SIG-M5 (cell line): ENCODE measurements around the gene FAM236C.
"Not testable (repeated sequence)": the region's sequence is repeated elsewhere in the genome, so short reads cannot be mapped to it uniquely, and the experiment has no call there.

Experiments used
- DNase-seq: peaks from one replicate; lab custom pipeline; 2025; lab: John Stamatoyannopoulos, UW

Gene FAM236C

DNA sequence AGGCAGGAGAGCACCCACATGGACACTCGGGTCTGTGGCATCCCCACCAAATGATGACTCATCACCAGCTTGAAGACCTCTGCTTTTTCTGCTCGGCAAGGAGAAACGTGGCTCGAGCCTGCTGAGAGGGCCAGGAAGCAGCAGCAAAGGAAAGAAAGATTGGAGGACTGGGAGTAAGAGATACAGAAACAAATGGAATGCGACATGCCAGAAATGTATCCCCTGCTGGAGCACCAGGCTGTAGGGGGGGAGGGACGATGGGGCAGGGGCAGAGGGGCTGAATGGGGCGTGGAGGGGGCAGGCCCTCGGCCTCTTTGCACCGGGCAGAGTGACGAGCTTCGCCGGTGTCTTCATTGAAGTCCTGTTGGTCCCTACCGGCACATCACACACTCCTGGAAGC is at the start of gene FAM236C:
TSS of gene FAM236C (plus strand) at position 301 of the 400 bp plus-strand sequence. CDS start 100 bp downstream, outside the sequence.
- DNase-seq = not testable (repeated sequence)

DNA sequence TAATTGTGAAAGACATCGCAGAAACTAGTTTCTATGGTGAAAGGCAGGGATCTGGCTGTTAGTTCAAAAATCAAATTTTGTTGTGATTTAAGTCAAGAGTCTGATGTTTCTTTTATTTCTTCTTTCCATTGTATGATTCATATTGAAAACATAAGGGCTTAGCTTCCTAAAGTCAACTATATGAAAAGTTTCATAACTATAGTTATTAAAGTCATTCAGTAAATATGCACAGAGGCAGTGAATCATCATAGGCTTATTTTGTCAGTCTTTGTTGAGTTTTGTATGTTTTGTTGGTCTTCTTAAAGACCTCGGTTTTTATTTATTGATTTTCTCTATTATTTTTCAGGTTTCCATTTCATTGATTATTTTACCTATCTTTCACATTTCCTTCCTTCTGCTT is 29.5 kb upstream of the FAM236C start:
- DNase-seq = not testable (repeated sequence)

DNA sequence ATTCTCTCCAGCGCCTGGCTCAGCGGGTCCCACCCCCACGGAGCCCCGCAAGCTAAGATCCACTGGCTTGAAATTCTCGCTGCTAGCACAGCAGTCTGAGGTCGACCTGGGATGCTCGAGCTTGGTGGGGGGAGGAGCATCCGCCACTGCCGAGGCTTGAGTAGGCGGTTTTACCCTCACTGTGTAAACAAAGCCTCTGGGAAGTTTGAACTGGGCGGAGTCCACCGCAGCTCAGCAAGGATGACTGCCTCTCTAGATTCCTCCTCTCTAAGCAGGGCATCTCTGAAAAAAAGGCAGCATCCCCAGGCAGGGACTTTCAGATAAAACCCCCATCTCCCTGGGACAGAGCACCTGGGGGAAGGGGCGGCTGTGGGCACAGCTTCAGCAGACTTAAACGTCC is 22.7 kb upstream of the FAM236C start:
- not testable (repeated sequence) for DNase-seq

DNA sequence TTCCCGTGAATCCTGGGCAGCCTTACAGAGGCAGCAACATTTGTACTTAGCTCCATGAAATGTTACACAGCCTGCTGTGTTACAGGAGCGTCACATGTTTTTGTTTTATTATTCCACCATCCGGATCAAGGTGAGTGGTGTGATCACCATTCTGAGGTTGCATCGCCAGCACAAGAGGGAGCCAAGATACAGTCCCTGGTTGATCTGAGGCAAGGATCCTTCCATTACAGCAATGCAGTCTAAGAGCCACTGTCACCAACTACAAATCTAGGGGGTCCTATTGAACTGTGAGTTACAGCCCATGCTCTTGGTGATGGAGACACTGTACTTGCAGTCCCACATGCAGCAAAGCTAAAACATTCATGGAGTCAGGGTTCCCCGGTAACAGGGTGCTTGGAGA is 3.7 kb downstream of the FAM236C start:
- DNase-seq = not testable (repeated sequence)

DNA sequence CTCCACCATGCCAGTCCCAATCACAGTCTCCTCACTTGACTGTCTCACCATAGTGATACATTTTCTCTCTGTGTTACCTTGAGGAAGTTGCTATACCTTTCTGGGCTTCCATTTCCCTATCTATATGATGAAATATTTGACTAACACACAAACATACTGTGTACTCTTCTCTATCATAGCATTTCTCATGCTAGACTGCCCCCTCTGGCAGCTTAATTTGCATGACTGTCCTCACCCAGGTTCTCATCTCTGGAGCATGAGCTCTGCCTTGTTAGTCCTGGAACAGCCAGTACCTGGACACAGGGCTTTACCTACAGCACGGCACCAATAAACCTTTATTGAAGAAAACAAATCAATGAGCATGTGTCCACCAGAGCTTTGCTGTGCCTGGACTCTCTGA is 19.9 kb downstream of the FAM236C start:
- not testable (repeated sequence) for DNase-seq

DNA sequence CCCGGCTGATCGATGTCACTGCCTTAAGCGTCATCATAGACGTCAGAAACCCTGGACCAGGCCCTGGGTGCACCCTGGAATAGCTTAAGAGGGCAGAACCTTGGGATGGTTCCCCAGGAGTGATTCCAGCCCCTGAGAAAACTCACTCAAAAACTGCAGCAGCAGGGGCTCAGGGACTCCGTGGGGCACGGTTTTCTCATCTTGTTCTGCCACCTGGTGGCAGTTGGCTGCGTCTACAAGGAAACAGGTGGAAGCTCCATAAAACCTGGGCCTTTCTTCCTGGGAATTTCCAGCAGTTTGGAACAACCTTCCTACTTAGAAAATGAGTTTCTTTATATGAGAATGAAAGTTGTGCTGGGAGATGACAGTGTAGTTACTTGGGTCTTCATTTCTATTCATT is 24.0 kb downstream of the FAM236C start:
- DNase-seq = not testable (repeated sequence)

DNA sequence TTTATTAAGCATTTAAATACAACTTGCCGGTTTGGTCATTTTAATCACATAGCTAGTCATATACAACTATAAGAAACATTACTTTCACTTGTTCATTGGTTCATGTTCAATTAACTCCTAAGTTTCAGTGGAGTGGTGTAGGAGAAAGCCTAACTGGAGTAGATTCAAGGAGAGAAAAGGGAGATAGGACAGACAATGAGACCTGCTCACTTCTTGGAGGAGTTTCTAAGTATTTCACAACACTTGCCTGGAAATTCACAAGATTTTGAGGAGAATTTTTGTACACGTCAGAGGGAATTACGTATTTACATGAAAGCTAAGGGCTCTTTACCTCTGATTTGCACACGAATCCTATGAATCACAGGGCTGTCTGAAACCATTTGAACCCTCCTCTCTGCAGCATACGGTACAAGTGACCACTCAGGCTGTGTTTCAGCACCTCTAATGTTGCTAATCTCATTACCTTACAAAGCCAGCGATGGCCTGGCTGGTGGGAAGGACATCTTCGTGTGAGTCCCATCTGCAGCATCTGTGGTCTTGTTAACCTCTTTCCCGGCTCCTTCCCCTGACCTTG is 24.6 kb downstream of the FAM236C start:
- not testable (repeated sequence) for DNase-seq

DNA sequence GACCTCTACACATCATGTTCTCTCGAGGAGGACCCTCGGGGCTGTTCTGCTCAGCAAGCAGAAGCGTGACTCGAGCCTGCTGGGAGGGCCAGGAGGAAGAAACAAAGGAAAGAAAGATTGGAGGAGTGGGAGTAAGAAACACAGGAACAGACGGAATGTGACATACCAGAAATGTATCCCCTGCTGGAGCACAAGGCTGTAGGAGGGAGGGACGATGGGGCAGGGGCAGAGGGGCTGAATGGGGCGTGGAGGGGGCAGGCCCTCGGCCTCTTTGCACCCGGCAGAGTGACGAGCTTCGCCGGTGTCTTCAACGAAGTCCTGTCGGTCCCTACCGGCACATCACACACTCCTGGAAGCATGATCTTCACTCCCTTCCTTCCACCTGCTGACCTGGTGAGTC is 25.5 kb downstream of the FAM236C start, which contains the start of gene FAM236A:
TSS of gene FAM236A (plus strand) at position 301 of the 400 bp plus-strand sequence. CDS start at position 358, 57 bp downstream.
- DNase-seq = not testable (repeated sequence)

DNA sequence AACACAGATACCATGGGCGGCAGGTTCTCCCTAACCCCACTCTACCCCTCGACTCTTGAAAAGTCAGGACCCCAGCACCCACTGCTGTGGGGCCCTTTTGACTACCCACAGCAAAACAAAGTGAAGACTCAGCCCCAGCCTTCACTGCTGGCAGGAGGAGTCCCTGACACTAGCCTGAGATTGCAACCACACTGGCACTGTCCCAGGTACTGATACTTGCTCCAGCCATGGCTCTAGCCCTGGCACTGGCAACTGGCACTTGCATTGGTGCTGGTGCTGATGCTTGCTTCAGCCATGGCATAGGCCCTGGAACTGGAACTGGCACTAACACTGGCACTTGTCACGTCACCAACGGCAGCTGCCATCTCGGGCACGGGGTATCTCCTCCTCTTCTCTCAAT is 29.9 kb downstream of the FAM236C start:
- not testable (repeated sequence) for DNase-seq

DNA sequence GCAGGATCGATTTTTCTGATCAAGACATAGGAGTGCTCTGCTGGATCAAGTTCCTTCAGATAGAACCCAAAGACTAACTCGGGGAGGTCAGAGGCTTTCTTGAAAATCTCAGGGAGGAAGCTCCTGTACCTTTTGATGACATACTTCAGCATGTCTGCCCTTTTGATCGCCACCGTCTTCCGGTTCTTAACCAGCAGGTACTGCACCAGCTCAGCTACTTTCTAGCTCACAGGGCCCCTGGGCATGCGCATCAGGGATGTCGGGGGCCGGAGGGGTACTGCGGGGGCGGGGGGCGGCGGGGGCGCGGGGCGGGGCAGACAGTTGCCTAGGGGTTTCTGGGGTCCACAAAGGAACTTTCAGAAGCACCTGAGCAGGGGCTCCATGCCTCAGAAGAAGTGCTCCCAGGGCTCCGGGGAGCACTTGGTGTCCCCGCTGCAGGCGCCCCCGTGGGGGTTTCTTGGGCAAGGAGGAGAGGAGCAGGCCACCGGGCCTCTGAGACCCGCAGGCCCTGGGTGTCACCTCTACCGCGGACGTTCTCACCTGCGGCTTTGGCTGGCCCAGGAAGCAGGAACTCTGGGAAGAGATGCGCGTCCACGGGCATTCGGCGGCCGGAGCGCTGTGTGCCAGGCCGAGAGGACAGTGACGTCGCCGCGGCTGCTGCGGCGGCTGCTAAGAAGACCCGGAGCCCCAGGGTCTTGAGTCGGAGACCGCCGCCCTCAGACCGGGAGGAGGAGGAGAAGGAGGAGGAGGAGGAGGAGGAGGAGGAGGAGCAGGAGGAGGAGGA is 30.8 kb downstream of the FAM236C start:
- DNase-seq = not testable (repeated sequence)

DNA sequence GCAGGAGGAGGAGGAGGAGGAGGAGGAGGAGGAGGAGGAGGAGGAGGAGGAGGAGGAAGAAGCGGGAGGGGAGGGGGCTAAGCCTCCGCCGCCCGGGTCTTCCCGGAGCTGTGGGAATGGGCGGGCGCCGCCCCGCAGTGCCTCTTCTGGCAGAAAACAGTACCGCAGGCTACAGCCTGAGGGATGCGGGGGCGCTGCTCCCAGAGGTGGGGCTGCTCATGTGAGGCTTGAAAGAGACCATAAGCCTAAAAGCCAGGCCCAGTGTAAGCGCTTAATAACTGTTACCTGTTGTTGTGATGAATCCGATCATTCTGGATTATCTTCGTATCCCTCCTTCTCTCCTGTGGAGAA is 31.4 kb downstream of the FAM236C start, which contains the start of gene DMRTC1:
TSS of gene DMRTC1 (minus strand) at position 19 of the 351 bp plus-strand sequence. CDS start 68,143 bp downstream, outside the sequence.
- not testable (repeated sequence) for DNase-seq

DNA sequence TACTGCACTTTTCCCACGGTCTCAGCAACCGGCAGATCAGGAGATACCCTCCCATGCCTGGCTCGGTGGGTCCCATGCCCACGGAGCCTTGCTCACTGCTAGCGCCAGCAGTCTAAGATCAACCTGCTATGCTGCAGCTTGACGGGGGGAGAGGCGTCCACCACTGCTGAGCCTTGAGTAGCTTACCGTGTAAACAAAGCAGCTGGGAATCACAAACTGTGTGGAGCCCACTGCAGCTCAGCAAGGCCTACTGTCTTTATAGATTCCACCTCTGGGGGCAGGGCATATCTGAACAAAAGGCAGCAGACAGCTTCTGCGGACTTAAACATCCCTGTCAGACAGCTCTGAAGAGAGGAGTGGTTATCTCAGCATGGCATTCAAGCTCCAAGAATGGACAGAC is 47.6 kb downstream of the FAM236C start:
- not testable (repeated sequence) for DNase-seq
